Measurements from ENCODE around the gene HEPN1.
A peak's percentile ranks its signal among the peaks of the same experiment; 100 is the strongest.

HEPN1 gene

DNA sequence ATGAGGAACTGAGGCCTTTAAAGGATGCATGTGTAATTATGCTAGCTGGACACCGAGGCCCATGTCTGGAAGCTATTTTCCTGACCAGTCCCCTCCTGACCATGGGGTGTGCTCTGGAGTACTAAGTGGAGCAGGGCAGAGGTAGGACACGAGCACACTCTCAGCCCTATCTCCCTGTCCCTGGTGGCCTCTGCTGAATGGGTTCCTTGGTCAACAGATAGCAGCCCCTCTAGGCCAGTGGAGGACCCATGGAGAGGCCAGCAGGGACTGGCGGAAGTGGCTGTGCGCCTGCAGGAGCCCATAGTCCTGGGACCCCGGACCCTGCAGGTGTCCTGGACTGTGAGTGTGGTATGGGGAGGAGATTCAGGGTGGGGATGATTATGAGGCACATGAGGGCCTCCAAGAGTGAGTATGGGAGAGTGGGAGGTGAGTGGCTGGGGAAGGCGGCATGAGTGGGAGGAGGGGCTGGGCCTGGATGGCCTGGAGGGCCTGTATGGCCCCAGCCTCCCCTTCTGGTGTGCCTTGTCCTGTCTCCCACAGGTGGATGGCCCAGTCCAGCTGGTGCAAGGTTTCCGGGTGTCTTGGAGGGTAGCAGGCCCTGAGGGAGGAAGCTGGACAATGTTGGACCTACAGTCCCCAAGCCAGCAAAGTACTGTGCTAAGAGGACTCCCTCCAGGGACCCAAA is 44.3 kb upstream of the HEPN1 start:
- TF ChIP-seq, protein P1, sequence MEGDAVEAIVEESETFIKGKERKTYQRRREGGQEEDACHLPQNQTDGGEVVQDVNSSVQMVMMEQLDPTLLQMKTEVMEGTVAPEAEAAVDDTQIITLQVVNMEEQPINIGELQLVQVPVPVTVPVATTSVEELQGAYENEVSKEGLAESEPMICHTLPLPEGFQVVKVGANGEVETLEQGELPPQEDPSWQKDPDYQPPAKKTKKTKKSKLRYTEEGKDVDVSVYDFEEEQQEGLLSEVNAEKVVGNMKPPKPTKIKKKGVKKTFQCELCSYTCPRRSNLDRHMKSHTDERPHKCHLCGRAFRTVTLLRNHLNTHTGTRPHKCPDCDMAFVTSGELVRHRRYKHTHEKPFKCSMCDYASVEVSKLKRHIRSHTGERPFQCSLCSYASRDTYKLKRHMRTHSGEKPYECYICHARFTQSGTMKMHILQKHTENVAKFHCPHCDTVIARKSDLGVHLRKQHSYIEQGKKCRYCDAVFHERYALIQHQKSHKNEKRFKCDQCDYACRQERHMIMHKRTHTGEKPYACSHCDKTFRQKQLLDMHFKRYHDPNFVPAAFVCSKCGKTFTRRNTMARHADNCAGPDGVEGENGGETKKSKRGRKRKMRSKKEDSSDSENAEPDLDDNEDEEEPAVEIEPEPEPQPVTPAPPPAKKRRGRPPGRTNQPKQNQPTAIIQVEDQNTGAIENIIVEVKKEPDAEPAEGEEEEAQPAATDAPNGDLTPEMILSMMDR (conservative IDR thresholded peaks at IDR 0.05; ENCODE audit: low read depth, low read length), result no peak
- DNase-seq (ENCODE audit: low read depth), result no peak
- H3K4me3 ChIP-seq (ENCODE audit: low read length), result no peak overlapping the region

DNA sequence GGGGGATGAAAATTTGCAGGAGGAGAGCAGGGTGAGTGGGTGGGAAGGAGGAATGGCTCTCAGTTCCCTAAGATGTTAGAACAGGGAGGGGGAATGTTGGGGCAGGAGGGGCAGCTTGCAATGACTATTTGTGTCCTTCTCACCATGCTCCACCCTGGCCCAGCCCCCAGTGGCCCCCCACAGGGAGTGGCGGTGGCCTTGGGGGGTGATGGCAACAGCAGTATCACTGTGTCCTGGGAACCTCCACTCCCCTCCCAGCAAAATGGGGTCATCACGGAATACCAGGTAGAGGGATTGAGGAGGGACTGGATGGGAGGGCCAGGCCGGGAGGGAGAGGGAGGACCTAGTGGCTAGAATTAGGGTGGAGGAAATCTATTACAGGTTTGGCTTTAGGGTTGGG is 43.6 kb upstream of the HEPN1 start:
- DNase-seq (ENCODE audit: low read depth), result no peak
- TF ChIP-seq, protein P1 (conservative IDR thresholded peaks at IDR 0.05; ENCODE audit: low read depth, low read length), result no peak
- H3K4me3 ChIP-seq (ENCODE audit: low read length), result peak overlapping the region; percentile 67

DNA sequence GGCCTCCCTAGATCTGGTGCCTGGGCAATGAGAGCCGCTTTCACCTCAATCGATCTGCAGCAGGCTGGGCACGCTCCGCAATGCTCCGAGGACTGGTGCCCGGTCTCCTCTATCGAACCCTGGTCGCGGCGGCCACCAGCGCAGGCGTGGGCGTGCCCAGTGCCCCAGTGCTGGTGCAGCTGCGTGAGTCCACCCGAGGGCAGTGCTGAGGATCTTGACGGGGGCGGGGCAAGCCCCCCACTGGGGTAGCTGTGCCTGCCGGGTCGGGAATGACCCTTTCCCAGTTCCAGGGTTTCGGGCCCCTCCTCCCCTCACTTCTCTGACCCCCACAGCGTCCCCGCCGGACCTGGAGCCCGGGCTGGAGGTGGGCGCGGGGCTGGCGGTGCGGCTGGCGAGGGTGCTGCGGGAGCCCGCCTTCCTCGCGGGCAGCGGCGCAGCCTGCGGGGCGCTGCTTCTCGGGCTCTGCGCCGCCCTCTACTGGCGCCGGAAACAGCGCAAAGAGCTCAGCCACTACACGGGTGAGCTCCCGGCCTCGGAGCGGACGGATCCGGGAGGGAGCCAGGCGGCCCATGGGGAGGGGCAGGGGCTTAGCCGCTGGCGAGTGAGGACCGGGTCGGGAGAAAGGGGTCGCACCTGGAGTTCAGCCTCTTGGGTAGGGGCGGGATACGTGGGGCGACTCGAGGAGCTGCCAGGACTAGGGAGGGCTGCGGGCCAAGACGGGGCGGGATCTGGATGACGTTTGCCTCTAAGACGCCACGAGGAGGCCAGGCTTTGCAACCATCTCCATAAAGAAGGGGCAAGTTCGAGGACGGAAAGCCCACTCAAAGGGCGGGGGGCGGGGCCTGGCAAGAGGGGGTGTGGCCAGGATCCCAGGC is 42.9 kb upstream of the HEPN1 start:
- peak overlapping the region; percentile 67 for H3K4me3 ChIP-seq (ENCODE audit: low read length)
- TF ChIP-seq, protein P1 (conservative IDR thresholded peaks at IDR 0.05; ENCODE audit: low read depth, low read length), result peak; percentile 69
- peak; percentile 73 for DNase-seq (ENCODE audit: low read depth)

DNA sequence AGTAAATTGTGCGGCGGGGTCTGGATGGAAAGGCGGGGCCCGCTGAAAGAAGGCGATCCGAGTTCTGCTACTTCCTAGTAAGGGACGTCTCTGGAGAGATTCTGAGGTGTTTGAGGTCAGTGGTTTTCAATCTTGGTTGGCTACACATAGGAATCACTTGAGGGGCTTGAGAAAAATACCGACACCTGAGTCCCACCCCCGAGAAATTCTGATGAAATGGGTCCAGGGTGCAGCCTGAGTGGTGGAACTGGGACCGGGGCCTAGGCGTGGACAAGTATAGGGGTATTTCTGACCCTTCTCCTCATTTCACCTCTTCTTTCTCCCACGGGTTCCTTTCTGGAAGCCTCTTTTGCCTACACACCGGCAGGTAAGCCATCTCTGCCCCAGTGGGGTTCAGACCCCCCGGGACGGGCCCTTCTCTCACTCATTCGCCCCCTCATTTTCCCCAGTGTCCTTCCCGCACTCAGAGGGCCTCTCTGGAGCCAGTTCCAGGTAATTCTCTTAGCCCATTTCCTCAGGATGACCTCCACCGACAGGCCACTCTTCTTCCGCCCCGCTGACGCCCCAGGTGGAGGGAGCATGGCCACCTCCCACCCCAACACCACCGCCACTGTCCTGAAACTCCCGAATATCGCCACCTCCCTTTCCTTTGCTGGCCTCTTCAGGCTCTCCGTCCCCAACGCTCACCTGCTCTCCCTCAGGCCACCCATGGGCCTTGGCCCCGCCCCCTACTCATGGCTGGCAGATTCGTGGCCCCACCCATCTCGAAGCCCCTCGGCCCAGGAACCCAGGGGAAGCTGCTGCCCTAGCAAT is 42.0 kb upstream of the HEPN1 start:
- TF ChIP-seq, protein P1 (conservative IDR thresholded peaks at IDR 0.05; ENCODE audit: low read depth, low read length), result no peak
- H3K4me3 ChIP-seq (ENCODE audit: low read length), result peak overlapping the region; percentile 67
- DNase-seq (ENCODE audit: low read depth), result no peak

DNA sequence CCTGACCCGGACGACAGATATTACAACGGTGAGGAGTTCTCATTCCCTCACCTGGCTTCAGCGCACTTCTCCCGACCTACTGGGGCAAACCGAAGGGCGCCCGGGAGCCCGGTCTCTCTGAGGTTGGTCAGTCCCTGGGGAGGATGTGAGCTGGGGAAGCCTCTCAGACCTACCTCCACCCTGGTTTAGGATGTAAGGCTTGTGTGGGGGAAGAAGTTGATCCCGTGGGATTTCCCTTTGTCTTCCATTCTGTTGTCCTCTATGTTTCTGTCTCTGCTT is 41.5 kb upstream of the HEPN1 start:
- no peak overlapping the region for H3K4me3 ChIP-seq (ENCODE audit: low read length)
- DNase-seq (ENCODE audit: low read depth), result no peak
- TF ChIP-seq, protein P1 (conservative IDR thresholded peaks at IDR 0.05; ENCODE audit: low read depth, low read length), result no peak

DNA sequence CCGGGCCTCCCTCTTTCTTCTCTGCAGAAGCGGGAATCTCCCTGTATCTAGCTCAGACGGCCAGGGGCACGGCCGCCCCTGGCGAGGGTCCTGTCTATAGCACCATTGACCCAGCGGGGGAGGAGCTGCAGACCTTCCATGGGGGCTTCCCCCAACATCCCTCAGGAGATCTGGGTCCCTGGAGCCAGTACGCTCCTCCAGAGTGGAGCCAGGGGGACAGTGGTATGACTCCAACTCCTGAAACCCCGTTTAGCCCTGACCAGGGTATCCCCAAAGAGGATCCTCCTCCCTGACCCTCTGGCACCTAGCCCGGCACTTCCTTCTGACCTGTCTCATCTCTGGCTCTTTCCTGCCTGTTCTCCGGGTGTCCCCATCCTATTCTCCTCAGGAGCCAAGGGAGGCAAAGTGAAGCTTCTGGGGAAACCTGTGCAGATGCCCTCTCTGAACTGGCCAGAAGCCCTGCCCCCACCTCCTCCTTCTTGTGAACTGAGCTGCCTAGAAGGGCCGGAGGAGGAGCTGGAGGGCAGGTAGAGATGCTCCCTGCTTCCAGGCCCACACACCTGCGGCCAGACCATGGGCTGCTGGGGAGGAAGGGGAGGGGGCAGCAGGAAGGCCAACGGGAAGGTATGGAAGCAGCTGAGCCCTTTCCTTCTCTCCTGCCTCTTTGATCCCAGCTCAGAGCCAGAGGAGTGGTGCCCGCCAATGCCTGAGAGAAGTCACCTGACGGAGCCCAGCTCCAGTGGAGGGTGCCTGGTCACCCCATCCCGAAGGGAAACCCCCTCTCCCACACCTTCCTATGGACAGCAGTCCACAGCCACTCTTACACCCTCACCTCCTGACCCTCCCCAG is 40.9 kb upstream of the HEPN1 start:
- no peak overlapping the region for H3K4me3 ChIP-seq (ENCODE audit: low read length)
- TF ChIP-seq, protein P1 (conservative IDR thresholded peaks at IDR 0.05; ENCODE audit: low read depth, low read length), result no peak
- DNase-seq (ENCODE audit: low read depth), result no peak
